Measurements from ENCODE around the gene RWDD1. TPM values are rescaled to one million over a fixed set of nuclear protein-coding genes. Genes with fewer than 3 reads are reported as not detected.

Gene RWDD1
- polyA plus RNA-seq, 4 donors, result 71.3 to 83.5 (median 80.1) TPM

- DNase-seq (ENCODE audit: low read depth in 4 of 4, low spot score in 3 of 4), result peak in 1 of 4 donors; percentile 28
Measured at GRCh38 chr6:116557893-116558292, 13.4 kb upstream of the RWDD1 start.

- DNase-seq (ENCODE audit: low read depth in 4 of 4, low spot score in 3 of 4), result no peak
Measured at GRCh38 chr6:116560130-116560529, 11.2 kb upstream of the RWDD1 start.

- peak in 3 of 4 donors; percentile 65 to 82 (median 66) for DNase-seq (ENCODE audit: low read depth in 4 of 4, low spot score in 3 of 4)
Measured at GRCh38 chr6:116561377-116562018, 9.8 kb upstream of the RWDD1 start.

GRCh38 chr6:116562019-116562403 is 9.3 kb upstream of the RWDD1 start:
- DNase-seq (ENCODE audit: low read depth in 4 of 4, low spot score in 3 of 4), result no peak

- DNase-seq (ENCODE audit: low read depth in 4 of 4, low spot score in 3 of 4), result no peak
Measured at GRCh38 chr6:116562614-116563013, 8.7 kb upstream of the RWDD1 start.

GRCh38 chr6:116563830-116564229 is 7.5 kb upstream of the RWDD1 start:
- no peak for DNase-seq (ENCODE audit: low read depth in 4 of 4, low spot score in 3 of 4)

- DNase-seq (ENCODE audit: low read depth in 4 of 4, low spot score in 3 of 4), result no peak
Measured at GRCh38 chr6:116564311-116564710, 7.0 kb upstream of the RWDD1 start.

- no peak for DNase-seq (ENCODE audit: low read depth in 4 of 4, low spot score in 3 of 4)
Measured at GRCh38 chr6:116564921-116565872, 6.1 kb upstream of the RWDD1 start.

- no peak for DNase-seq (ENCODE audit: low read depth in 4 of 4, low spot score in 3 of 4)
Measured at GRCh38 chr6:116568111-116568510, 3.2 kb upstream of the RWDD1 start.

GRCh38 chr6:116568821-116569755 is 2.2 kb upstream of the RWDD1 start:
- DNase-seq (ENCODE audit: low read depth in 4 of 4, low spot score in 3 of 4), result no peak

GRCh38 chr6:116571683-116572000 is 338 bp downstream of the RWDD1 start:
- no peak for DNase-seq (ENCODE audit: low read depth in 4 of 4, low spot score in 3 of 4)

- DNase-seq (ENCODE audit: low read depth in 4 of 4, low spot score in 3 of 4), result no peak
Measured at GRCh38 chr6:116572162-116572561, 858 bp downstream of the RWDD1 start.

- DNase-seq (ENCODE audit: low read depth in 4 of 4, low spot score in 3 of 4), result no peak
Measured at GRCh38 chr6:116575227-116575626, 3.9 kb downstream of the RWDD1 start.

GRCh38 chr6:116577486-116577885 is 6.2 kb downstream of the RWDD1 start:
- no peak for DNase-seq (ENCODE audit: low read depth in 4 of 4, low spot score in 3 of 4)

- no peak for DNase-seq (ENCODE audit: low read depth in 4 of 4, low spot score in 3 of 4)
Measured at GRCh38 chr6:116578335-116578734, 7.0 kb downstream of the RWDD1 start.

- DNase-seq (ENCODE audit: low read depth in 4 of 4, low spot score in 3 of 4), result no peak
Measured at GRCh38 chr6:116579143-116579542, 7.8 kb downstream of the RWDD1 start.

GRCh38 chr6:116580198-116580597 is 8.9 kb downstream of the RWDD1 start:
- no peak for DNase-seq (ENCODE audit: low read depth in 4 of 4, low spot score in 3 of 4)

- no peak for DNase-seq (ENCODE audit: low read depth in 4 of 4, low spot score in 3 of 4)
Measured at GRCh38 chr6:116586276-116586675, 15.0 kb downstream of the RWDD1 start.

GRCh38 chr6:116586738-116587137 is 15.4 kb downstream of the RWDD1 start:
- DNase-seq (ENCODE audit: low read depth in 4 of 4, low spot score in 3 of 4), result no peak

GRCh38 chr6:116595247-116595646 is 23.9 kb downstream of the RWDD1 start:
- DNase-seq (ENCODE audit: low read depth in 4 of 4, low spot score in 3 of 4), result no peak

GRCh38 chr6:116596815-116597214 is 25.5 kb downstream of the RWDD1 start:
- DNase-seq (ENCODE audit: low read depth in 4 of 4, low spot score in 3 of 4), result no peak
